Measurements from ENCODE around the gene RAD54L. TPM values are rescaled to one million over a fixed set of nuclear protein-coding genes. Genes with fewer than 3 reads are reported as not detected.

The RAD54L gene
- total RNA-seq, 1 experiment from 2014 or later: 28.9 TPM

Other genes with a start within 250 kb of the RAD54L start
- gene PIK3R3, start 115.1 kb upstream of the RAD54L start, total RNA-seq (2021; ENCODE audit: unreplicated experiment): 1.6 TPM
- 9.9 TPM for gene TSPAN1, start 72.7 kb upstream of the RAD54L start, total RNA-seq (2021; ENCODE audit: unreplicated experiment)
- gene P3R3URF, start 71.3 kb upstream of the RAD54L start, total RNA-seq (2021; ENCODE audit: unreplicated experiment): not detected
- 97.7 TPM for gene POMGNT1, start 49.3 kb upstream of the RAD54L start, total RNA-seq (2021; ENCODE audit: unreplicated experiment)
- not detected for gene LURAP1, start 44.4 kb upstream of the RAD54L start, total RNA-seq (2021; ENCODE audit: unreplicated experiment)
- 38.1 TPM for gene LRRC41, start 55.9 kb downstream of the RAD54L start, total RNA-seq (2021; ENCODE audit: unreplicated experiment)
- gene UQCRH, start 55.9 kb downstream of the RAD54L start, total RNA-seq (2021; ENCODE audit: unreplicated experiment): 514 TPM
- 27.8 TPM for gene NSUN4, start 93.0 kb downstream of the RAD54L start, total RNA-seq (2021; ENCODE audit: unreplicated experiment)
- 24.8 TPM for gene FAAH, start 146.6 kb downstream of the RAD54L start, total RNA-seq (2021; ENCODE audit: unreplicated experiment)
- 4.3 TPM for gene DMBX1, start 242.1 kb downstream of the RAD54L start, total RNA-seq (2021; ENCODE audit: unreplicated experiment)

Data from HCT116 (cell line).